ENCODE results near the gene TMEM183A. TPM values are rescaled to one million over a fixed set of nuclear protein-coding genes. Genes with fewer than 3 reads are reported as not detected.

The TMEM183A gene
- total and polyA plus RNA-seq, 7 donors = 71.7 to 108 (median 79.9) TPM

- H3K27ac ChIP-seq = no peak overlapping the region
- H3K4me1 ChIP-seq = peaks cover 0 to 14% (median 5%) of the 10 kb centered on the region in 4 donors
- no peak for DNase-seq
- no peak for TF ChIP-seq POLR2A (IDR thresholded peaks at IDR 0.05)
- TF ChIP-seq EP300 (IDR thresholded peaks at IDR 0.05) = no peak
- no peak for TF ChIP-seq CTCF (IDR thresholded peaks at IDR 0.05)
- no peak for TF ChIP-seq POLR2AphosphoS5 (IDR thresholded peaks at IDR 0.05)
- intact Hi-C loops (cut with DNase I) = no loop called here
- H3K27me3 ChIP-seq = no peaks in the 10 kb centered on the region
- H3K36me3 ChIP-seq = peaks cover 0 to 3% (median 0%) of the 10 kb centered on the region in 4 donors
- no peaks in the 10 kb centered on the region for H3K9me3 ChIP-seq
- no peak overlapping the region for H3K4me3 ChIP-seq
- 83 to 92% methylated on average over 11 of the region's 11 CpGs for WGBS, 2 donors
Observed at GRCh38 chr1:203048086-203048485, 40.9 kb downstream of the TMEM183A start.

- no peak overlapping the region for H3K27ac ChIP-seq
- 33 to 72% methylated on average over 23 of the region's 23 CpGs for WGBS, 2 donors
- H3K36me3 ChIP-seq = peaks cover 0 to 3% (median 0%) of the 10 kb centered on the region in 4 donors
- TF ChIP-seq CTCF (IDR thresholded peaks at IDR 0.05) = no peak
- no peak for TF ChIP-seq EP300 (IDR thresholded peaks at IDR 0.05)
- TF ChIP-seq POLR2A (IDR thresholded peaks at IDR 0.05) = no peak
- H3K27me3 ChIP-seq = no peaks in the 10 kb centered on the region
- intact Hi-C loops (cut with DNase I) = no loop called here
- peaks cover 0 to 14% (median 5%) of the 10 kb centered on the region in 4 donors for H3K4me1 ChIP-seq
- DNase-seq = no peak
- no peak overlapping the region for H3K4me3 ChIP-seq
- no peaks in the 10 kb centered on the region for H3K9me3 ChIP-seq
Observed at GRCh38 chr1:203048555-203049051, 41.4 kb downstream of the TMEM183A start.

GRCh38 chr1:203049077-203049476 is 41.9 kb downstream of the TMEM183A start:
- DNase-seq = no peak
- no peak overlapping the region for H3K4me3 ChIP-seq
- peaks cover 0 to 14% (median 5%) of the 10 kb centered on the region in 4 donors for H3K4me1 ChIP-seq
- no peaks in the 10 kb centered on the region for H3K27me3 ChIP-seq
- TF ChIP-seq POLR2A (IDR thresholded peaks at IDR 0.05) (no peak), CTCF (IDR thresholded peaks at IDR 0.05) (no peak), EP300 (IDR thresholded peaks at IDR 0.05) (no peak), POLR2AphosphoS5 (IDR thresholded peaks at IDR 0.05) (no peak)
- no peak overlapping the region for H3K27ac ChIP-seq
- WGBS, 2 donors = 75 to 84% methylated on average over 4 of the region's 4 CpGs
- peaks cover 0 to 3% (median 0%) of the 10 kb centered on the region in 4 donors for H3K36me3 ChIP-seq
- no peaks in the 10 kb centered on the region for H3K9me3 ChIP-seq
- intact Hi-C loops (cut with DNase I) = no loop called here

GRCh38 chr1:203049576-203050180 is 42.5 kb downstream of the TMEM183A start:
- TF ChIP-seq POLR2AphosphoS5 (IDR thresholded peaks at IDR 0.05) = no peak
- no peak for DNase-seq
- Histone ChIP-seq H3K36me3 (peaks cover 0 to 3% (median 0%) of the 10 kb centered on the region in 4 donors), H3K4me1 (peaks cover 0 to 14% (median 5%) of the 10 kb centered on the region in 4 donors), H3K27me3 (no peaks in the 10 kb centered on the region), H3K9me3 (no peaks in the 10 kb centered on the region), H3K27ac (no peak overlapping the region), H3K4me3 (no peak overlapping the region)
- intact Hi-C loops (cut with DNase I) = no loop called here
- WGBS, 2 donors = 76 to 89% methylated on average over 14 of the region's 14 CpGs

GRCh38 chr1:203050826-203051225 is 43.7 kb downstream of the TMEM183A start:
- intact Hi-C loops (cut with DNase I) = no loop called here
- TF ChIP-seq EP300 (IDR thresholded peaks at IDR 0.05) = no peak
- no peak for TF ChIP-seq POLR2A (IDR thresholded peaks at IDR 0.05)
- no peak for TF ChIP-seq CTCF (IDR thresholded peaks at IDR 0.05)
- TF ChIP-seq POLR2AphosphoS5 (IDR thresholded peaks at IDR 0.05) = no peak
- no peak overlapping the region for H3K4me3 ChIP-seq
- peaks cover 0 to 14% (median 5%) of the 10 kb centered on the region in 4 donors for H3K4me1 ChIP-seq
- no peaks in the 10 kb centered on the region for H3K27me3 ChIP-seq
- H3K36me3 ChIP-seq = peaks cover 0 to 3% (median 0%) of the 10 kb centered on the region in 4 donors
- H3K27ac ChIP-seq = no peak overlapping the region
- no peak for DNase-seq
- no peaks in the 10 kb centered on the region for H3K9me3 ChIP-seq
- WGBS, 2 donors = 71 to 90% methylated on average over 4 of the region's 4 CpGs

Data from sigmoid colon (tissue), 7 donors.